Limb (tissue), 2 donors: ENCODE results near the gene GADD45B.
"Not testable (repeated sequence)": the region's sequence is repeated elsewhere in the genome, so short reads cannot be mapped to it uniquely, and the experiment has no call there.

Experiments used
- DNase-seq, 2 donors: peaks; one replicate each; pipeline ENCODE4 v3.0.0-alpha.2; 2016; ENCODE audit errors: extremely low spot score in 2 of 2

The GADD45B gene

DNA sequence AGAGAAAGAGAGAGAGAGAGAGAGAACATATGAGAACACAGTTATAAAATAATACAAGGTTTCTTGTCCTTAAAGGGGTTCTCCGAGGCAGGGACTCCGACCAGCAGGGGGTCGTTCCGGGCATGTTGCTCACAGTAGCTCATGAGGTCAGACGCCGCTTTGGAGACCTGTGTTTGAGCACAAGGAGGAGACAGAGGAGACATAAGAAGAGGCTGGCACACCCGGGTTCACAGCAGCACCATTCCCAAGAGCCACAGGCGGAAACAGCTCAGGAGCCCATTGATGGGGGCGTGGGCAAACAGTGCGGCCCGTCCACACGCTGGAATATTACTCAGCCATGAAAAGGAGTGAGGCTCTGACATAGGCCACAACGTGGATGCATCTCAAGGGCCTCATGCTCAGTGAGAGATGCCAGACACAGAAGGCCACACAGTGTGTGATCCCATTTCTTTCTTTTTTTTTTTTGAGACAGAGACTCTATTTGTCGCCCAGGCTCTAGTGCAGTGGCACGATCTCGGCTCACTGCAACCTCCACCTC is 39.1 kb downstream of the GADD45B start:
- no peak for DNase-seq

DNA sequence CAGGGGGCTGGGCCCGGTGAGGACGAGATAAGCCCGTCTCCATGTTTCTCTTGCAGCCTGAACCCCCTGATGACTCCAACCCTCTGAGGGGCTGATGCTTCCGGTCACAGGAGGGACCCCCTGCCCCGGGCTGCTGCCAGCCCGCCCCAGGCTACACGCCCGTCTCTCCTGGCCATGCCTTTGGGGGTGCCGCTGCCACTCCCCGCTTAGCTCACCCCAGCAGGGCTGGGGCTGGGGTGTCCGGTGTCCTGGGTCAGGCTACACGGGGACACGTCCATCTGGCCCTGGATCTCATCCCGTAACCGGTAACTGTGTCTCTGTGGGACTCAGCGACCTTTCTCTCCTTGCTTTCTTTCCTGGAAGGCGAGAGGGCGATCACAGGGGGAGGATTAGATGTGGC is 40.8 kb downstream of the GADD45B start:
- no peak for DNase-seq

- DNase-seq, result peak in 1 of 2 donors; percentile 68
Measured at GRCh38 chr19:2517881-2518601, 42.1 kb downstream of the GADD45B start.

- DNase-seq, result not testable (repeated sequence)
Measured at GRCh38 chr19:2518856-2519255, 42.9 kb downstream of the GADD45B start.

GRCh38 chr19:2519482-2519881 is 43.6 kb downstream of the GADD45B start:
- DNase-seq, result no peak

GRCh38 chr19:2523630-2524311 is 47.8 kb downstream of the GADD45B start:
- peak in 1 of 2 donors; percentile 46 for DNase-seq

DNA sequence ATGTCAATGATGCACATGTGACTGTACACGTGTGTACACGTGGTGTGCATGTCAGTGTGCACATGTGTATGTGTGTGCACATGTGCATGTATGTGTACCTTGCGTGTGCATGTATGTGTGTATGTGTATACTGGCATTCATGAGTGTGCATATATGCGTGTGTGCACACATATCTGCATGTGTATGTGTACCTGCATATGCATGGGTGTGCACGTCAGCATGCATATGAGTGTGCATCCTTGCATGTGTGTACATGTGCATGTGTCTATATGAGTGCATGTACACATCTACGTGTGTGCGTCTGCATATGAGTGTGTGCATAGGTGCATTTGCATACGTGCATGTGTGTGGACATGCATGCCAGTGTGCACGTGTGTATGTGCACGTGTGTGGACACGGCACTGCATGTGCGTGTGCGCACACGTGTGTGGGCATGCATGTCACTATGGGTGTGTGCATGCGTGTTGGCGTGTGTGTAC is 48.5 kb downstream of the GADD45B start:
- no peak for DNase-seq

- no peak for DNase-seq
Measured at GRCh38 chr19:2524840-2525723, 49.2 kb downstream of the GADD45B start.

- no peak for DNase-seq
Measured at GRCh38 chr19:2527171-2527570, 51.2 kb downstream of the GADD45B start.

- DNase-seq, result no peak
Measured at GRCh38 chr19:2527686-2528085, 51.8 kb downstream of the GADD45B start.
